GM10847 (cell line): ENCODE results near the gene PRMT2.

Experiments used
- POLR2A ChIP-seq: IDR thresholded peaks from 2 replicates; pipeline ENCODE4 v1.6.1; 2011; ENCODE audit not compliant: insufficient read length; ENCODE audit errors: extremely low read depth

The PRMT2 gene

GRCh38 chr21:46650476-46651098 is 15.1 kb downstream of the PRMT2 start:
- TF ChIP-seq POLR2A = no peak

- TF ChIP-seq POLR2A = no peak
Measured at GRCh38 chr21:46651121-46651520, 15.6 kb downstream of the PRMT2 start.

GRCh38 chr21:46655230-46655629 is 19.8 kb downstream of the PRMT2 start:
- TF ChIP-seq POLR2A = no peak

DNA sequence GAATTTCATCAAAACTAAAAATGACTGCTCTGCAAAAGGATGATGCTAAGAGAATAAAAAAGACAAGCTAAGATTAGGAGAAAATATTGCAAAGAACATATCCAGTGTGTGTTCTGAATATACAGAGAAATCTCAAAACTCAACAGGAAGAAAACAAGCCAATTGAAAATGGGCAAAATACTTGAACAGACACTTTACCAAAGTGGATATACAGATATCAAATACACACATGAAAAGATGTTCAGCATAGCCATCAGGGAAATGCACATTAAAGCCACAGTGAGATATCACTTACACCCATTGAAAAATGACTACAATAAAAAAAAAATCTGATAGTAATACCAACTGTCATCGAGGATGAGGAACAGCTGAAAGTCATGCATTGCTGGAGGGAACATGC is 21.3 kb downstream of the PRMT2 start:
- no peak for TF ChIP-seq POLR2A

DNA sequence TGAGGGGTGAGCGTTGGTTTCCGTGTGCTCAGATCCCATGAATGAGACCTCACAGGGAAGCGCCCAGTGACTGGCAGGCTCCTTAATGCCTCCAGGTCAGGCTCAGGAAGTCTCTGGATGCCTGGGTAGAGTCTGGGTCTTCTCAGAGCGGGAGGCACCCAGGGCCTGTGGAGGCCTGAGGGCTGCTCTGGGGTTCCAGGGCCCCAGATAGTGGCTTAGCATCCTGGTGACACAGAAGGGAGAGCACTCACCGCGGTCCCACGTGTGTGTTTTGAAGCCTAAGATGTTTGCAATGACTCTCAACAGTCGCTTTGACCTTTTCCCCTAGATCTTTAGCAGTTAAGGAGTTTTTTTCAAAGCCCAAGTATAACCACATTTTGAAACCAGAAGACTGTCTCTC is 25.0 kb downstream of the PRMT2 start:
- TF ChIP-seq POLR2A = no peak

- no peak for TF ChIP-seq POLR2A
Measured at GRCh38 chr21:46661211-46661625, 25.7 kb downstream of the PRMT2 start.

- no peak for TF ChIP-seq POLR2A
Measured at GRCh38 chr21:46661642-46662366, 26.3 kb downstream of the PRMT2 start.

DNA sequence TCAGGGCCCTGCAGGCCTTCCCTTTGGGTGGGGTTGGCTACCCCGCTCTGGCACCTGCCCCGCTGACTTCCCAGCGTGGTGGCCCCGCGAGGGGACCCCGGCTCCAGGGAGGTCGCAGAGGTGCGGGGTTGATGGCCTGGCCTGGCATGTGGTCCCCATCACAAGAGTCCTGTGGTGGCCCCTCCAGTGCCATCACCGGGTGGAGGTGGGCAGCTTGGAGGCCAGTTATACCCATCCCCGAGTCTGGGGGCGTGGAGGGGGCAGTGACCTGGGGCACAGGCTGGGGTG is 26.8 kb downstream of the PRMT2 start:
- no peak for TF ChIP-seq POLR2A

- no peak for TF ChIP-seq POLR2A
Measured at GRCh38 chr21:46662765-46663500, 27.5 kb downstream of the PRMT2 start.

- TF ChIP-seq POLR2A = no peak
Measured at GRCh38 chr21:46663754-46664153, 28.3 kb downstream of the PRMT2 start.

DNA sequence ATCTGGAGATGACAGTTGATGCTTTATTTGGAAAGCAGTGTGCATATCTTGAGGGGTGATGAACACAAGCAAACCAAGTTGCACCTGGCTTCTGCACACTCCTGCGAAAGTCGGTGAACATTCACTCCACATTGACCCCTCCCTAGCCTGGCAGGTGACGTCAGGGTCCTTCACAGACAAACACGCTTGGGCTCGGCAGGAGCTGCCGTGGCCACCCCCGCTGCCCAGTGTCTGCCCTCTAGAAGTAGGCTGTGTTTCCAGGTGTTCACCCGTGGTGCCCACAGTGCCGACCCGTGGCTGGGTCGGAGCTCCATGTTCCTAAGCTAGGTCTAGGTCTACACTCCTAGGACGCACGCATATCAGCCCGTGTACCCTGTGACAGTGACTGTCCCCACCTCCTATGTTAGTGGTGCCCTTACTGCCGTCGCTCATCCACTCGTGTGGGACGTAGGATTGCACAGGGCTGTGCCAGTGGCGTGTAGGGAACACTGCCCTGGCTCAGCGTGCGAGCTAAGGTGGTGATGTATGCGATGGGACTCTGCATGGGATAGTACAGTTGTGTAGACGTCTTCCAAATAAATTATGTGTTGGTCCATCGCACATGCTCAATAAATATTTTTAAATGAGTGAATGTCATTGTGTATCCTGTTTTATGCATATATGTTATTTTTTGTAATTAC is 29.0 kb downstream of the PRMT2 start:
- TF ChIP-seq POLR2A = no peak

GRCh38 chr21:46665566-46665965 is 30.1 kb downstream of the PRMT2 start:
- TF ChIP-seq POLR2A = no peak

GRCh38 chr21:46666941-46667740 is 31.7 kb downstream of the PRMT2 start:
- no peak for TF ChIP-seq POLR2A

- no peak for TF ChIP-seq POLR2A
Measured at GRCh38 chr21:46667741-46668380, 32.4 kb downstream of the PRMT2 start.

DNA sequence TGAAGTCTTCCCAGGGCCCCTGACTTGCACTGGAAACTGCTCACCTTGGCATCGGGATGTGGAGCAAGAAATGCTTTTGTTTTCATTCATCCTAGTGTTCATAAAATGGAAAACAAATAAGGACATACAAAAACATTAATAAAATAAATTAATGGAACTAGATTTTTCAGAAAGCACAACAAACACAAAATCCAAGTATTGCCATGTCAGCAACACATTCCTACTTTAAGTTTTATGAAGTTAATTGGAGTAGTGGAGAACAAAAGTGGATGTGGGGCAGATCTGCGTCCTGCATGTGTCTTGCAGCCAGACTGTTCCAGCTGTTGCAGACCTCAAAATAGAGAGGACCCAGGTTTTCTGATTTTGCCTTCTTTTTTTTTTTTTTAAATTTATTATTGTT is 32.9 kb downstream of the PRMT2 start:
- no peak for TF ChIP-seq POLR2A
